Hematopoietic multipotent progenitor cell treated with erythropoietin and hydrocortisone succinate and interleukin-3 and kit ligand, for 8 days (in vitro differentiated cells): ENCODE measurements around the gene LMTK2.
A peak's percentile ranks its signal among the peaks of the same experiment; 100 is the strongest.

Experiments
- DNase-seq: peaks from one replicate; pipeline ENCODE4 v3.0.0-alpha.2; 2015

The LMTK2 gene

GRCh38 chr7:98240961-98241673 is 134.5 kb downstream of the LMTK2 start:
- peak; percentile 32 for DNase-seq

DNA sequence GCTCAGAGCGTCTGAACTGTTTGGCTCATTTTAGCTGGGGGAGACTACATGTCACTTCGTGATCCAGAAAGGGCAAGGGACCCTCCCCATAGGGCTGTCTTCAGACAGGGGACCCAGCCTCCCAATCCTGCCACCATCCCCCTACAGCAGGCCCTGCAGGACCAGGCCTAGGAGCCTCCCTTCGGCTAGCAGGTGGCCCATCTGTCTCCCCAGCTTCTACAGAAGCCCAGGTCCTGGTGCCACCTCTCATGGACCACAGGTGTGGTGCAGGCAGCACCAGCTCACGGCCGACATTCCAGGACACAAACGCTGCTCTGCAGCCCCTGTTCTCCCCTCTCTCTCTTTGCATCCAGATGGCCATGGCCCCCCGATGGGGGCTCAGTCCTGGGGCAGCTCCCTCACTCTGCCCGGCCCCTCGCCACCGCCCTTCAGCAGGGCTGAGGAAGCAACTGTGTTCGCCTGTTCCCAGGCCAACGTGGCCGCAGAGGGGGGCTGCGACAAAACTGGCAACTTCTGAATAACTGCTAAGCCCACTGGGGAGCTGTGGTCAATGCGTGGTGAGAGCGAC is 135.1 kb downstream of the LMTK2 start:
- DNase-seq = no peak

DNA sequence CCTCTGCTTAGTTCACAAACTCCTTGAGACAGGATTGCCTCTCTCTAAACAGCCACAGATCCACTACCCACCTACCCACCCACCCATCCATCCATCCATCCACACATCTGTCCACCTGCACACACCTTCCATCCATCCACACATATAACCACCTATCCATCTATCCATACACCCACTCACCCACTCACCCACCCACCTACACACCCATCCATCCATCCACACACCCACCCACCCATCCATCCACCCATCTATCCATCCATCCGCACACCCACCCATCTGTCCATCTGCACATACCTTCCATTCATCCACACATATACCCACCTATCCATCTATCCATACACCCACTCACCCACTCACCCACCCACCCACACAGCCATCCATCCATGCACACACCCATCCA is 135.7 kb downstream of the LMTK2 start:
- no peak for DNase-seq

DNA sequence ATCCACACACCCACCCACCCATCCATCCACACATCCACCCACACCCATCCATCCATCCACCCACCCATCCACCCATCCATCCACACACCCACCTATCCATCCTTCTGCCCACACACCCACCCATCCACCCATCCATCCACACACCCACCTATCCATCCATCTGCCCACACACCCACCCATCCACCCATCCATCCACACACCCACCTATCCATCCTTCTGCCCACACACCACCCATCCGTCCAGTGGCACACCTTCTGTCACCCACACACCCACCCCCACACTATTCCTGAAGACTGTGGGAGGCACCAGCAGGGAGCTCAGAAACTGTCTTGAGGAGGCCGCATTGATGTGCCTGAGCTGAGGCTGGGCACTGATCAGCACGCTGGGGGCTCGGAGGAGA is 136.3 kb downstream of the LMTK2 start:
- DNase-seq = no peak

- DNase-seq = no peak
Observed at GRCh38 chr7:98244871-98245270, 138.2 kb downstream of the LMTK2 start.

DNA sequence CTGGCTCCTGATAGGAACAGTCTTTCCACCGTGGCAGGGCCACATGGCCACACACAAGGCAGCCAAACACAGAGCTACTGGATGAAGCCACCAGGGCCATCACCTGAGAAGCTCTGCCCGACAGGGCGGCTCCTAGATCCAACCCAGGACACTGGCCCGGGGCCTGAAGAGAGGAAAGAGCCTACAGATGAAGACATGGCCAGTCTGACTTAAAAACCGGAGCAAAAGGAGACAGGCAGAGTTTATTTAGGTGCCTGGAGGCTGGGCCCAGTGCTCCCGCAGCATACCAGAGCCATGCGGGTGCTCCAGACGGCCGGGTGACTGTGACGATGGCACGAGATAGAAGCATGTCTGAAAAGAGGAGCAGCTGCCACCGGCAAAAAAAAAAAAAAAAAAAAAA is 141.5 kb downstream of the LMTK2 start:
- DNase-seq = no peak

DNA sequence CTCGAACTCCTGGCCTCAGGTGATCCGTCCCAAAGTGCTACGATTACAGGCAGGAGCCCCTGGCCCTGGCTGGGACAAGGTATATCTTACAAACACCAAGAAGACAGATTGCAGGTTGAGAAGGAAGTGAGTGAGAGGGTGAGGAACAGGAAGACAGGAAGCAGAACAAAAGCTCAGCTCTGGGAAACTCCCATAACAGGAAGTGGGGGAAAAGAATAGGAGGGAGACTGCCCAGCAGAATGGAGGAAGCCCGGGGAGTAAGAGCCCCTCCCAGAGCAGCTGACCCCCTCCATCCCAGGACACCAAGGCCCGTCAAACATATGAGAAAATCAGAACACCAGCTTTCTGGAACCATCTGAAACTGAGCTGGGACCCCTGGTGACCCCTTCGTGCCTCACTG is 142.4 kb downstream of the LMTK2 start:
- no peak for DNase-seq

DNA sequence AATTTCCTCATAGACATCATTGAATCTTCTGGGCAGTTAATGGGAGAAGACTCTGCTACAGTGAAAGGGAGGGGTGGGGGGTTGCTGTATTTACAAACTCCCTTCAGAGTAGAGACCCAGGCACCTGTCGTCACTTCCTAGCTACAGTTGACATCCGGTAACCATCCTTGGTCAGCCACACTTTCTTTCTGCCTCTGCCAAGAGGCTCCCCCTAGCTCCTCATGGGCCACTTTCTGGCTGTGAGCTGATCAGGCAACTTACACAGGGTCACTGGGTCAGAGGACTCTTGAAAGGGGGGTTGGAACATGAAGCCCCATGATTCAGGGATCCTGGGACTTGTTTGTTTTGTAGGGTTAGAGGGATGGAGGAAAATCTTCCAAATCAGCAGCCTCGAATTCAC is 144.1 kb downstream of the LMTK2 start:
- DNase-seq = no peak

DNA sequence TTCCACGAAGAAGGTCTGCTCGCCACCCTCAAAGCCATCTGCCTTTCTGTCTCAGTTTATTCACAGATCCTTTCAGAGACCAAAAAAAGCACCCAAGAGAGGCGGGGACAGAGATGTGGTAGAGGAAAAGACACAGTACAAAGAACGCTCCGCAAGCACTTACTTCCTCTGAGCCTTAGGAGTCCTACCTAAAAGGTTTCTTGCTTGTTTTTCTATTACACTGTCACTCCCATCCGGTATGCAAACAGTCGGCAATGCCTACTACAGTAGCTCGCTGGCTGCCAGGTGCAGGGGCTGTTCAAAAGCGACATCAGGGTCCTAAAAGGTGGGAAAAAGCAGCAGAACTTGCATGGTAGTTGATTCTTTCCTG is 144.6 kb downstream of the LMTK2 start:
- no peak for DNase-seq

DNA sequence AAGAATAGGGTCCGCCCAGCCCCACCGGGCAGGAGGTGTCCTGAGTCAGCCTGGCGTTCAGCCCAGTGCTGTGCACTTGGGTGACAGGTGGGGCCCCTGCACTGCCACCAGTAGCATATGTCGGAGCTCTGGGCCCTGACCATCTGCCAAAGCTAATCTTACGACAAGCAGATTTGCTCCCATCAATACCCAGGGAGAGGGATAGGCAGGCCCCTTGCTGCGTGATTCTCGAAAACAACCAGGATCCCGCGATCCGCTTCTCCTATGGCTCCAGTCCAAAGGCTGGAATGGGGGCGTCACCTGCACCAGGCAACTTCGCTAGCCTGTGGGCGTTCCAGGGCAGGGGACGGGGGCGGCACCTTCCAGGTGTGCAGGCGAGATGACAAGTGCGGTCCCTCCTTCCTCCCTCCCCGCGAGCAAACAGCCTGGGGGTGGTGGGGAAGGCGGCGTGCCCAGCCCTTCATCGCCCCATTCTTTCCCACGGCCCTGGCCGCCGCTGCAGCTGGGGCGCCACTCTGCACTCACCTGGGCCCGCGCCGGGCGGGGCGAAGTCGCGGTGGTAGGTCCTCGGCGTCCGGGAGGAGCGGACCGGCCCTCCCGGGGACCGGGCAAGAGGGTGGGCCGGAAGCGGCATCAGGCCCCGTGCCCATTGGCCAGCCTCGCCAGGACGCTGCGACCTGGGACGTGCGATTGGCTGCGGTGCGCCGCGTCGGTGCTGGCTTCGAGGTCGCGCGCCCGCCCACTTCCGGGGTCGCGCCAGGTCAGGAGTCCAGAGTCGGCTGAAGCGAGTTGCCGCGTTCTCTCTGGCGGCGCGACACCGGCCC is 145.2 kb downstream of the LMTK2 start, which contains the start of gene TECPR1:
TECPR1 (minus strand) TSS at position 632 of the 824 bp plus-strand sequence. CDS start 6,086 bp downstream, outside the sequence.
- peak; percentile 89 for DNase-seq

GRCh38 chr7:98252425-98253054 is 145.9 kb downstream of the LMTK2 start:
- DNase-seq = no peak

- DNase-seq = no peak
Observed at GRCh38 chr7:98254516-98254915, 147.9 kb downstream of the LMTK2 start.

- DNase-seq = peak; percentile 74
Observed at GRCh38 chr7:98254951-98255610, 148.4 kb downstream of the LMTK2 start.

- DNase-seq = no peak
Observed at GRCh38 chr7:98256431-98256830, 149.8 kb downstream of the LMTK2 start.

DNA sequence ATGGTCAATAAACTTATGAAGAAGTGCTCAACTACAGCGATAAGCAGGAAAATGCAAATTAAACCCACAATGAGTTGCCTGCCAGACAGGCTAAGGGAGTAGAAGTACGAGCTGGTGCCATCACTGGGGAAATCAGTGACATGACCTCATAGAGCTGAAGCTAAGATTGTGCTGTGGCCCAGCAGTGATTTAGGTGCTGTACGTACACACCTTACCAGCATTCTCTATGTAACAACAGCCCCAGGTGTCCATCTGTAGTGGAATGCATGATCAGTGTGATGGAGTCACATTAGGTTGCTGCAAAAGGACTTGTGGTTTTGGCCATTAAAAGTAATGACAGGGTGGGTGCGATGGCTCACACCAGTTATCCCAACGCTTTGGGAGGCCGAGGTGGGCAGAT is 151.0 kb downstream of the LMTK2 start:
- no peak for DNase-seq
